HCT116 (cell line): Measurements from ENCODE around the gene CHST15. TPM values are rescaled to one million over a fixed set of nuclear protein-coding genes. Genes with fewer than 3 reads are reported as not detected.

ENCODE experiments used
- ATAC-seq: fragments of 200-7000 bp; cut with Tn5 transposase; 2 replicates; pipeline ENCODE4 v1.9.1; 2020; ENCODE audit warnings: mild to moderate bottlenecking, moderate library complexity
- BruUV-seq: library from RNA; stranded (reverse); fragments of 400-500 nt; replicated peaks from 2 replicates; lab custom pipeline; 2021; lab: Mats Ljungman, UMichigan
- CTCF ChIA-PET: fragments of 300-600 bp; sonication (Branson Sonifier 250); formaldehyde crosslinking; loops from one replicate; lab custom pipeline; 2021; ENCODE audit warnings: antibody characterized with exemption; lab: Charles Lee
- POLR2A ChIA-PET: fragments of 300-600, 350-600 bp; sonication (Branson Sonifier 250); formaldehyde crosslinking; loops from one replicate; lab custom pipeline; 2021; ENCODE audit warnings: antibody characterized with exemption; lab: Charles Lee
- RAD21 ChIA-PET, 2 experiments: fragments of 300-600 bp; sonication (Branson Sonifier 250); formaldehyde crosslinking; loops; one replicate each; lab custom pipeline; 2023; ENCODE audit warnings: low total read pairs in 2 of 2; ENCODE audit not compliant: uncharacterized antibody in 2 of 2, unreplicated experiment in 2 of 2, low non-redundant PET in 1 of 2; lab: Charles Lee
- DNase-seq: peaks from one replicate; pipeline ENCODE4 v3.0.0-alpha.2; 2010; ENCODE audit warnings: low read depth, low spot score
- H2AFZ ChIP-seq: fragments of 200-600 bp; shearing (Covaris generic), sonication (generic); 2 replicates; pipeline ENCODE4 v1.6.1; 2017; ENCODE audit warnings: low read depth, mixed run types, mixed read lengths, antibody characterized with exemption, low read length; ENCODE audit not compliant: poor library complexity, severe bottlenecking
- H3K27ac ChIP-seq: 2 replicates; pipeline ENCODE4 v1.5.1; 2012; ENCODE audit warnings: low read depth, low read length
- H3K27me3 ChIP-seq: fragments of 200-600 bp; sonication (generic); 2 replicates; pipeline ENCODE4 v1.6.1; 2016; ENCODE audit warnings: mixed run types, low read length, mixed read lengths; ENCODE audit not compliant: insufficient read depth
- H3K36me3 ChIP-seq, 2 experiments: fragments of 200-500 bp in 1 of 2; fragments of 200-600 bp in 1 of 2; sonication (Bioruptor generic) in 1 of 2; sonication (generic) in 1 of 2; 2 replicates each; pipeline versions ENCODE4 v1.5.1 to v1.6.1; 2014 to 2016; ENCODE audit warnings: low read length in 2 of 2, inconsistent platforms in 1 of 2, mixed read lengths in 1 of 2, mixed run types in 1 of 2; ENCODE audit not compliant: insufficient read depth in 2 of 2, control insufficient read depth in 1 of 2
- H3K4me1 ChIP-seq, 2 experiments: fragments of 200-600 bp in 1 of 2; sonication (generic) in 1 of 2; 2 replicates each; pipeline versions ENCODE4 v1.5.1 to v1.6.1; 2012 to 2017; ENCODE audit warnings: low read length in 2 of 2, inconsistent platforms in 1 of 2, mild to moderate bottlenecking in 1 of 2, mixed read lengths in 1 of 2, mixed run types in 1 of 2, moderate library complexity in 1 of 2; ENCODE audit not compliant: insufficient read depth in 2 of 2, control insufficient read depth in 1 of 2
- H3K4me2 ChIP-seq: fragments of 200-600 bp; sonication (generic); 2 replicates; pipeline ENCODE4 v1.6.1; 2017; ENCODE audit warnings: mixed run types, low read length, mixed read lengths
- H3K4me3 ChIP-seq, 2 experiments: fragments of 200-600 bp in 1 of 2; sonication (generic) in 1 of 2; replicated peaks in 1 of 2; 2 replicates each; pipeline ENCODE4 v1.5.1; 2011 to 2016; ENCODE audit warnings: low read length in 2 of 2, control low read depth in 1 of 2, low read depth in 1 of 2, mild to moderate bottlenecking in 1 of 2, mixed read lengths in 1 of 2, mixed run types in 1 of 2
- H3K79me2 ChIP-seq: fragments of 200-600 bp; sonication (generic); 2 replicates; pipeline ENCODE4 v1.6.1; 2017; ENCODE audit warnings: mild to moderate bottlenecking, mixed run types, low read length, moderate library complexity, mixed read lengths; ENCODE audit not compliant: insufficient read depth
- H3K9ac ChIP-seq: fragments of 200-600 bp; sonication (generic); 2 replicates; pipeline ENCODE4 v1.6.1; 2016; ENCODE audit warnings: low read length, mixed read lengths
- H3K9me2 ChIP-seq: fragments of 200-600 bp; sonication (generic), shearing (Covaris generic); 2 replicates; pipeline ENCODE4 v1.6.1; 2017; ENCODE audit warnings: mixed run types, mild to moderate bottlenecking, moderate library complexity; ENCODE audit not compliant: insufficient read depth
- H3K9me3 ChIP-seq, 2 experiments: fragments of 200-500 bp in 1 of 2; fragments of 200-600 bp in 1 of 2; sonication (Bioruptor generic) in 1 of 2; sonication (generic) in 1 of 2; 2 replicates each; pipeline ENCODE4 v1.6.1; 2014 to 2017; ENCODE audit warnings: low read length in 2 of 2, mixed read lengths in 2 of 2, inconsistent platforms in 1 of 2, low read depth in 1 of 2, mild to moderate bottlenecking in 1 of 2, mixed run types in 1 of 2, moderate library complexity in 1 of 2; ENCODE audit not compliant: control insufficient read depth in 1 of 2, insufficient read depth in 1 of 2
- H4K20me1 ChIP-seq: fragments of 200-600 bp; sonication (generic), shearing (Covaris generic); 2 replicates; pipeline ENCODE4 v1.6.1; 2017; ENCODE audit warnings: mixed run types, mild to moderate bottlenecking, moderate library complexity; ENCODE audit not compliant: insufficient read depth
- CEBPB ChIP-seq: IDR thresholded peaks from 2 replicates; pipeline ENCODE4 v1.6.1; 2012; ENCODE audit warnings: low read depth
- CTCF ChIP-seq, 3 experiments: fragments of 200-600 bp in 1 of 3; sonication (generic) in 1 of 3; IDR thresholded peaks in 2 of 3; conservative IDR thresholded peaks in 1 of 3; 2 replicates each; pipeline ENCODE4 v1.5.1; 2012 to 2017; ENCODE audit warnings: low read depth in 2 of 3, low read length in 2 of 3, antibody characterized with exemption in 1 of 3, borderline replicate concordance in 1 of 3, control low read depth in 1 of 3, mild to moderate bottlenecking in 1 of 3, mixed read lengths in 1 of 3, mixed run types in 1 of 3, moderate library complexity in 1 of 3; ENCODE audit not compliant: insufficient read depth in 1 of 3
- EGR1 ChIP-seq: IDR thresholded peaks from 2 replicates; pipeline ENCODE4 v1.6.1; 2012; ENCODE audit warnings: low read depth
- ELF1 ChIP-seq: IDR thresholded peaks from 2 replicates; pipeline ENCODE4 v1.6.1; 2012; ENCODE audit warnings: low read depth, borderline replicate concordance
- EZH2 ChIP-seq: fragments of 200-600 bp; sonication (generic); IDR thresholded peaks from 2 replicates; pipeline ENCODE4 v1.6.1; 2017; ENCODE audit warnings: antibody characterized with exemption, mixed run types
- FOSL1 ChIP-seq: IDR thresholded peaks from 2 replicates; pipeline ENCODE4 v1.6.1; 2012; ENCODE audit warnings: low read depth
- JUND ChIP-seq: IDR thresholded peaks from 2 replicates; pipeline ENCODE4 v1.6.1; 2012
- MAX ChIP-seq: IDR thresholded peaks from 2 replicates; pipeline ENCODE4 v1.6.1; 2012
- POLR2A ChIP-seq: IDR thresholded peaks from 2 replicates; pipeline ENCODE4 v1.7.0; 2011; ENCODE audit warnings: borderline replicate concordance; ENCODE audit not compliant: insufficient read depth, insufficient read length; ENCODE audit errors: extremely low read depth
- POLR2AphosphoS5 ChIP-seq: IDR thresholded peaks from 2 replicates; pipeline ENCODE4 v1.6.1; 2011; ENCODE audit warnings: mild to moderate bottlenecking, low read depth, low read length, moderate library complexity
- RAD21 ChIP-seq: IDR thresholded peaks from 2 replicates; pipeline ENCODE4 v1.6.1; 2012; ENCODE audit warnings: low read depth, mild to moderate bottlenecking
- YY1 ChIP-seq: IDR thresholded peaks from 2 replicates; pipeline ENCODE4 v1.6.1; 2011; ENCODE audit warnings: low read length, low read depth, moderate library complexity, mild to moderate bottlenecking; ENCODE audit not compliant: insufficient replicate concordance; ENCODE audit errors: extremely low read depth
- ZNF274 ChIP-seq: fragments of 200-500 bp; sonication (Bioruptor generic); IDR thresholded peaks from 2 replicates; pipeline ENCODE4 v1.6.1; 2014; ENCODE audit warnings: mild to moderate bottlenecking, low read depth, low read length, inconsistent platforms
- intact Hi-C: fragments of 100-400 bp; cut with micrococcal nuclease; formaldehyde crosslinking; loops from 2 replicates; pipeline ENCODE4 v1.10.0; 2022
- total RNA-seq: library from RNA; stranded (reverse); gene quantifications from one replicate; pipeline ENCODE4 v1.2.1, GENCODE V29; 2021; ENCODE audit not compliant: unreplicated experiment
- TF ChIP-seq, protein P1 (sequence below): IDR thresholded peaks from 2 replicates; pipeline ENCODE4 v1.6.1; 2012

The CHST15 gene
- total RNA-seq, 1 experiment from 2014 or later = 47.2 TPM

- DNase-seq (peak; percentile 32), ATAC-seq (peak; percentile 50)
- no peaks in the 10 kb centered on the region for H3K36me3 ChIP-seq
- H3K9ac ChIP-seq = peak overlapping the region; percentile 59
- POLR2A ChIA-PET = interaction anchor here (0.7 to 1.8 kb wide), 13 partner anchors 97 to 467 kb away, joined by 3 to 10 read pairs (median 3); partner anchors contain the start of genes CHST15, LHPP and OAT
- peaks cover 17 to 30% of the 10 kb centered on the region in 2 experiments for H3K4me1 ChIP-seq
- peak overlapping the region; percentile 84 for H3K27ac ChIP-seq
- no peaks in the 10 kb centered on the region for H3K79me2 ChIP-seq
- intact Hi-C loops = loop anchor here (1.0 to 10.0 kb wide), 5 partner anchors 98 to 408 kb away; partner anchors contain the start of gene CHST15
- TSS peak; percentile 39 for BruUV-seq
- CTCF ChIA-PET = interaction anchor here (0.6 to 5.5 kb wide), 49 partner anchors 8 to 747 kb away, joined by 3 to 269 read pairs (median 5); partner anchors contain the start of gene OAT
- TF ChIP-seq MAX (no peak), POLR2AphosphoS5 (no peak)
- peak overlapping the region; percentile 92 for H2AFZ ChIP-seq
- no peaks in the 10 kb centered on the region for H3K27me3 ChIP-seq
- H4K20me1 ChIP-seq = no peaks in the 10 kb centered on the region
- peak overlapping the region; percentile 94 for H3K4me2 ChIP-seq
- H3K4me3 ChIP-seq = peak overlapping the region; percentile 60 to 73
- no peaks in the 10 kb centered on the region for H3K9me2 ChIP-seq
- RAD21 ChIA-PET = interaction anchor here (0.6 to 3.4 kb wide), 22 partner anchors 96 to 422 kb away, joined by 3 to 61 read pairs (median 4); no protein-coding TSS in a partner anchor
- no peaks in the 10 kb centered on the region for H3K9me3 ChIP-seq
Observed at GRCh38 chr10:123995082-123995460, 98.3 kb downstream of the CHST15 start.

- POLR2A ChIA-PET = interaction anchor here (0.9 to 1.8 kb wide), 9 partner anchors 99 to 409 kb away, joined by 3 to 9 read pairs (median 3); partner anchors contain the start of gene CHST15
- Histone ChIP-seq H3K9me2 (no peaks in the 10 kb centered on the region), H3K79me2 (no peaks in the 10 kb centered on the region), H3K9ac (peak overlapping the region; percentile 59), H3K9me3 (no peaks in the 10 kb centered on the region), H3K4me1 (peaks cover 17 to 30% of the 10 kb centered on the region in 2 experiments), H3K4me3 (peak overlapping the region; percentile 60 to 73), H2AFZ (peak overlapping the region; percentile 92), H4K20me1 (no peaks in the 10 kb centered on the region), H3K36me3 (no peaks in the 10 kb centered on the region), H3K27ac (peak overlapping the region; percentile 84), H3K27me3 (no peaks in the 10 kb centered on the region), H3K4me2 (peak overlapping the region; percentile 94)
- CTCF ChIA-PET = interaction anchor here (0.6 to 5.5 kb wide), 45 partner anchors 9 to 747 kb away, joined by 3 to 269 read pairs (median 5); partner anchors contain the start of gene OAT
- intact Hi-C loops = loop anchor here (1.0 to 10.0 kb wide), 8 partner anchors 98 to 748 kb away; partner anchors contain the start of genes CHST15 and FAM53B
- no TSS peak for BruUV-seq
- DNase-seq (peak; percentile 74), ATAC-seq (peak; percentile 78)
- RAD21 ChIA-PET = interaction anchor here (0.5 to 3.4 kb wide), 25 partner anchors 96 to 439 kb away, joined by 3 to 61 read pairs (median 4); partner anchors contain the start of gene CHST15 (in 1 of the 2)
- TF ChIP-seq FOSL1 (no peak), JUND (no peak), YY1 (peak; percentile 40), CTCF (IDR thresholded peaks at IDR 0.05 in 2 of 3, conservative IDR thresholded peaks at IDR 0.05 in 1 of 3; ENCODE audit: borderline replicate concordance in 1 of 3, insufficient read depth in 1 of 3, low read depth in 2 of 3, low read length in 2 of 3) (peak in 2 of 3 experiments; percentile 99; a peak in 4 of 6 replicates), ELF1 (no peak), RAD21 (no peak), ZNF274 (no peak), POLR2AphosphoS5 (peak; percentile 42; the same call in 1 of the 2 replicates), EZH2 (no peak), EGR1 (no peak), CEBPB (no peak), POLR2A (no peak), MAX (no peak)
- TF ChIP-seq, protein P1, sequence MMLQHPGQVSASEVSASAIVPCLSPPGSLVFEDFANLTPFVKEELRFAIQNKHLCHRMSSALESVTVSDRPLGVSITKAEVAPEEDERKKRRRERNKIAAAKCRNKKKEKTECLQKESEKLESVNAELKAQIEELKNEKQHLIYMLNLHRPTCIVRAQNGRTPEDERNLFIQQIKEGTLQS = no peak
Observed at GRCh38 chr10:123994417-123995081, 98.8 kb downstream of the CHST15 start.
